GM19193 (cell line): ENCODE measurements around the gene CUTA.

Source experiments
- POLR2A ChIP-seq: IDR thresholded peaks from 4 replicates; pipeline ENCODE4 v1.6.1; 2011; ENCODE audit not compliant: insufficient read depth, insufficient read length; ENCODE audit errors: extremely low read depth

CUTA gene

DNA sequence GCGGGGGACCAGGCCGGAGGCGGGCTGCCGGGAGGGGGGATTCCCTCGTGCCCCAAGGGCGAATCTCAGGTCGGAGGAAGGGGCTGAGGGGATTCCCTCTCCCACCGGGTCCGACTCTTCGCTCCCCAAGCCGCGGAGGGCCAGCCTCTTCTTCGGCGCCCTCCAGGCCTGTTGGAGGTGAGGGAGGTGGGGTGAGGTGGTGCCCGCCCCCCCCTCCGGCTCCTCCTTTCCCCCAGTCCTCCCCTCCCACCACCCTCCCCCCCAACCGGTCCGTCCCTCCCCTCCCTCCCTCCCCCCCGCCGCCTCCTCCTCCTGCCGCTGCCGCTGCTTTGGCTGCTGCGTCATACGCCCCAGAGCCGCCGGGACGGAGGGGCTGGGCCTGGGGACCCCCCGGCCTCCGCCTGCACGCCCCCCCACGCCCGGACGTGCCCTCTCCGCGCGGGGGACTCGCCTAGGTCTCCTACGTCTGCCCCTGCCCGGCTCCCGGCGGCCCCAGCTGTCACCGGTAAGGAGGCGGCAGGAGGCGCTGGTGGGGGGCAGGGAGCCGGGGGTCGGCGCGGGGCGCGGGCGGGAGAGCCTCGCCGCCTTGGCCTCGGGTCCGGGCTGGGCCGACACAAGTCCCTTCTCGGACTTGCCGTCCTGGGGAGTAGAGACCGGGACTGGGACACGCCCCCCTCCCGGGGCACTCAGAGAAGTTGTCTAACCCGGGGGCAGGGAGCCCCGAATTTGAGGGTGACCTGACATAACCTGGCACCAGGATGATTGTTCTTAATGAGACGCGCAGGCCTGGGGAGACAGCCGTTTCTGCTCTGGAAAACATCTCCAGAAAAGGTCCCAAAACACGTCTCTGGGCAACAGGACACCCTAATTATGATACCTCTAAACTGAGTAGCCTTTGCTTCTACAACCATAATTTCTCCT, 6.9 kb downstream of the CUTA start, which contains the start of gene PHF1:
Gene PHF1, plus strand, starts transcription at position 304 of the 921 bp plus-strand sequence. CDS start 1,250 bp downstream, outside the sequence.
- peak; percentile 43 for TF ChIP-seq POLR2A

DNA sequence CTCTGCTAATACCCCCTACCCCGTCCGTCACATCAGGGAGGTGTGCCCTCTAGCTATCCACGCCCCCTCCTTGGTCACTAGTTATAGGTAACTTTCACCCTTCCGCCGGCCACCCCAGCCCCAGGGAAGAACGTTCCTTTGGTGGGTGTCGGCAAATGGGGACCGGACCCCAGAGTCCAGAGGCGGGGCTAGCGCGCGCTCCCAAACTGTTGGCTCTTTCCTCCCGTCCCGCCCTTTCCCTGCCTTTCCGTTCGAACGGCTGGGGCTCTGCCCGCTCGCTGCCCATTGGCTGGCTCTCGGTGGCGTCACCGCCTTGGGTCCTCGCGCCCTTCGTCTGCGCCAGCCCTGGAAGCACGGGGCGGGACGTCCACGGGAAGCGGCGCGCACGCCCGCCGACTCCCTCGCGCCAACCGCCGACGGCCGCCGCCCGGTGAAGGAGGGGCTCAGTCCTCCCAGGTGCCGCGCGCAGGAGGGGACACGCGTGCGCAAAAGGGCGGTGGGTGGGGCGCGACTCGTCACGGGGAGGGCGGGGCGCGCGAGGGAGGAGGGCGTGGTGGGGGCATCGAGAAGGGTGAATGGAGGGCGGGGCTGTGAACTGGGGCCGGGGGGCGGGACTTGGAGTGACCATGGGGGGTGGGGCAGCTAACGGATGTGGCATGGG, 7.7 kb downstream of the CUTA start:
- peak; percentile 63 for TF ChIP-seq POLR2A

DNA sequence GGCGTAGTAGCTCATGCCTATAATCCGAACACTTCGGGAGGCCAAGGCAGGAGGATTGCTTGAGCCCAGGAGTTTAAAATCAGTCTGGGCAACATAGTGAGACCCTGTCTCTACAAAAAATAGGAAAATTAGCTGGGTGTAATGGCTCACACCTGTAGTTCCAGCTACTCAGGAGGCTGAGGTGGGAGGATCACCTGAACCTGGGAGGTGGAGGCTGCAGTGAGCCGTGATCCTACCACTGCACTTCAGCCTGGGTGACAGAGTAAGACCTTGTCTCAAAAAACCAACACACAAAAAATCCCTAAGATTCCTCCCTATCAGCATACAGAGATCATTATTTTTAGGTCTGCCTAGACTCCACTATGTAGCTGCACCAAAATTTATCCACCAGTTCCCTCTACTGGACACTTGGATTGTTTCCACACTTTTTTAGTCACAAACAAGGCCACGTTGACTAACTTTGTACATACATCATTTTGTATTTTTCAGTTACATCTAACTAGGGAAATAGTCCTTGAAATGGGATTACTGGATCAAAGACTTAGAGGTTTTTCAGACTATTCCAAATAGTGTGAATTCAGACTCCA, 10.7 kb downstream of the CUTA start:
- TF ChIP-seq POLR2A = no peak

DNA sequence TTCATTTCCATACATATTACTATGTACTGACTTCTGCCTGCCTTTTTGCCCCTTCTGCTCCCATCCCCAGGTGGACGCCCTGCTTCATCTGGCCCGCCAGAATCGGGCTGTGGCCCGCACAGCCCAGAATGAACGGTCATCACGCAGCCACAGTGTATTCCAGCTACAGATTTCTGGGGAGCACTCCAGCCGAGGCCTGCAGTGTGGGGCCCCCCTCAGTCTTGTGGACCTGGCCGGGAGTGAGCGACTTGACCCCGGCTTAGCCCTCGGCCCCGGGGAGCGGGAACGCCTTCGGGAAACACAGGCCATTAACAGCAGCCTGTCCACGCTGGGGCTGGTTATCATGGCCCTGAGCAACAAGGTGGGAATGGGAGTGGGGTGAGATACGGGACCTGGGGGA, 11.8 kb downstream of the CUTA start:
- TF ChIP-seq POLR2A = no peak

DNA sequence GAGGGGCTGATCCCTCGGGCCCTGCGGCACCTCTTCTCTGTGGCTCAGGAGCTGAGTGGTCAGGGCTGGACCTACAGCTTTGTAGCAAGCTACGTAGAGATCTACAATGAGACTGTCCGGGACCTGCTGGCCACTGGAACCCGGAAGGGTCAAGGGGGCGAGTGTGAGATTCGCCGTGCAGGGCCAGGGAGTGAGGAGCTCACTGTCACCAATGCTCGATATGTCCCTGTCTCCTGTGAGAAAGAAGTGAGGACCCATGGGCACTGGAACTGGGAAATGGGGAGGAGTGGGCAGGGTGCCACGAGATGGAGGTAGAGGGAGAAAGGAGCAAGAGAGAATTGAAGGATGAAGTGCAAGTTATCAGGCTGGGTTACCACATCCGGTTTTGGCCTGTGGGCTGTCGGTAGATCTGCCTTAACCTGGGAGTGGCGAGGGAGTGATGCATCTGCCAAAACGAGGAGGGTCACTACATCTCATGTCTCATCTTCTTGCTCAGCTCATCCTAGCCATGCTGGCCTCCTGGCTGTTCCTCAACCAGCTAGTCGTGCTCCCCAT, 12.4 kb downstream of the CUTA start:
- TF ChIP-seq POLR2A = no peak

DNA sequence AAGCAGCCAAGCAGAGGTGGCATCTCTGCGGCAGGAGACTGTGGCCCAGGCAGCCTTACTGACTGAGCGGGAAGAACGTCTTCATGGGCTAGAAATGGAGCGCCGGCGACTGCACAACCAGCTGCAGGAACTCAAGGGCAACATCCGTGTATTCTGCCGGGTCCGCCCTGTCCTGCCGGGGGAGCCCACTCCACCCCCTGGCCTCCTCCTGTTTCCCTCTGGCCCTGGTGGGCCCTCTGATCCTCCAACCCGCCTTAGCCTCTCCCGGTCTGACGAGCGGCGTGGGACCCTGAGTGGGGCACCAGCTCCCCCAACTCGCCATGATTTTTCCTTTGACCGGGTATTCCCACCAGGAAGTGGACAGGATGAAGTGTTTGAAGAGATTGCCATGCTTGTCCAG, 13.0 kb downstream of the CUTA start:
- no peak for TF ChIP-seq POLR2A

DNA sequence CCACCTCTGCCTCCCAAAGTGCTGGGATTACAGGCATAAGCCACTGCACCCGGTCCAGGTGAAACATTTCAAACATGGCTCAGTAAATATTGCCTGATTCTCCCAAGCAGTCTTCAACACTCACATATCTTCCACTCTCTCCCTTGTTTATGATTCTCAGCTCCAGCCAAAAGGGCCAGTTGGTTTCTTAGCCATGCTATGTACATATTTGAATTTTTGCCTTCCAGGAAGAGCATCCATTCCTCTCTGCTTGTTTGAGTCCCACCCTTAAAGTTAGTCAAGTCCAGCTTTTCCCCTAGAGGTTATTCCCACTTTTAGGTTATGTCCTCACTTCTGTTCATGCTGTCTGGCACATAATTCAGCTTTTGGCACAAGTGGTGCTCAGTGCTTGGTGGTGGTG, 20.4 kb downstream of the CUTA start:
- TF ChIP-seq POLR2A = no peak

DNA sequence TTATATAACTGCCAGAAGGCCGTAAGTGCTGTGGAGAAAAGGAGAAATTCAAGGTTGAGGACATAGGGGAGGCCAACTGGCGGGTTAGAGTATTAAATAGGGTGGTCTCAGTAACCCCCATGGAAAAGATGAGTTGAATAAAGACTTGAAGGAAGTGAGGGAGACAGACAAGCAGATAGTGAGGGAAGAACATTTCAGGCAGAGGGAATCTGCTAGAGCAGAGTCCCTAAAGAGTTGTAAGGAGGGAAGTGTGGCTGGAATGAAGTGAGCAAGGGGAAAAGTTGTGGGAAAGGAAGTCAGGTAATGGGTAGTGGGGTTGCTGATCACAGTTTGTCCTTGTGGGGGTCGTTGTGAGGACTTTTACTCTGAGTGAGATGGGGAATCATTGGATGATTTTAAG, 24.9 kb downstream of the CUTA start:
- no peak for TF ChIP-seq POLR2A

DNA sequence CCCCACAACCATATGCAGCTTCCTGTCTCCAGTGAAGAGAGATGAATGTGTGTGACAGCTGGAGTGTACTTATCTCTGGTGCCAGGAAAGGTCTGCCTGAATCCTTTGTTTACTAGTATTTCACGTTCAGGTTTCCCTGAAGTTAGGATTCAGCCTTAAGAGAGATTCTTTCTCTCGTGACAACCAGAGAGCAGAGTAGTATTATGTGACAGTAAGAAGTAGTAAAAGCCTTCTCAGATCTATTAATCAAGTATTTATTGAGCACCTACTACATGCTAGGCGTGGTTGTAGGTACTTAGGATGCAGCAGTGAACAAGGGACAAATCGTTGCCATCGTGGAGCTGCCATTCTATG, 25.3 kb downstream of the CUTA start:
- no peak for TF ChIP-seq POLR2A

DNA sequence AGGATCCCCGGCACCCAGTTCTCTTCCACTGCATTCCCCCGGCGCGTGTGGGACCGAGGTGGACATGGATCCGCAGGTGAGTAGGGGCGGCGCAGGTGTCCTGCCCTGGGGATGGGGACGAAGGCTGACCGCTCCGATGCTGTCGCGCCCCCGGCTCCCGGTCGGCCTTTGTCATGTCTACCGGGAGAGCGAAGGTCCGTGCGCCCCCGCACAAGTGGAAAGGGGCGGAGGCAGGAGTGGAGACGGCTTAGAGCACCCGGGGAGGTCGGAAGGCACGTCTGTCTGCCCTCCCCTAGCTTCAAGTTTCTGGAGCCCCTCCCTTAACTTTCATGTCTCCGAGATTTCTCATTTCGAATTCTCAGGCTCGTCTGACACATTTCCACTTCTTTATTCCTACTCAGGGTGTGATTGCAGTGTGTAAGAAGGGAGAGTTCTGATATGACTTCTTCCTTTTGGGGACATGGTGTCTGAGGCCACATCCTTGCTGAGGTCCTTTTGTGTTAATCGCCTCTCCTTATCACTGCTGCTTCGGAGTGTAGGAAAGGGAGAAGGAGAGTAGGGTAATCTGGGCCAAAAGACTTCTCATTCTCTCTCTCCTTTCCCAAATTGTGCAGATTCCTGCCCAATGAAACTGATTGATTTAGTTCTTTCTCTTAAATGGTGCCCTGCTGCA, 25.8 kb downstream of the CUTA start:
- no peak for TF ChIP-seq POLR2A

DNA sequence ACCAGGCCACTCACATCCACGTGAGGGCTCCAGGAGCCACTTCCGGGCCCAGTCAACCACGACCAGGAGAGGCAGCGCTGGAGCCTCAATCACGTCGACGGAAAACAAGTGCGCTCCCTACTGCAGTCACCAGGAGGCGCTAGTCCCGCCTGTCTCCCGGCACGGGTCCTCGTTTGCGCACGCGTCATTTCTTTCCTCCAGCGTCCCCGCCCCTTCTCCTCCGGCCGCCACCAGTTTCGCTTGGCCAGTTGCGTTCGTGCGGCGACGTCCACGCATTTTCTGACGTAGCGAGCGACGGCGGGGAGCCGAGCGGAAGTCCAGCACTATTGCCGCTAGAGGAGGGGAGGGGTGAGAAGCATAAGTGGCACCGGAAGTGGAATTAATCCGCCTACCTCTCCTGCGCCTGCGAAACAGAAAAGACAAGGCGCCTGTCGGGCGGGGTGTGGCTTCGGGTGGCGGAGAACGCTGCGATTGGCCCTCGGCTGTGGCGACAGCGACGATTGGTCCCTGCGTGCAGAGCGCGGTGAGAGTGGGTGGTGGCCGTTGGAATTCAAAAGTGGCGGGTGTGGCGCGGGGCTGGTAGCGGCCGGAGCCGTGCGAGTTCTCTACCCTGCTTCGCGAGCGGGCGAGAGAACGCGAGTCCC, 26.5 kb downstream of the CUTA start, which contains the start of gene KIFC1:
Gene KIFC1, plus strand, starts transcription at position 546 of the 644 bp plus-strand sequence. CDS start 163 bp downstream, outside the sequence.
- peak; percentile 74 for TF ChIP-seq POLR2A

DNA sequence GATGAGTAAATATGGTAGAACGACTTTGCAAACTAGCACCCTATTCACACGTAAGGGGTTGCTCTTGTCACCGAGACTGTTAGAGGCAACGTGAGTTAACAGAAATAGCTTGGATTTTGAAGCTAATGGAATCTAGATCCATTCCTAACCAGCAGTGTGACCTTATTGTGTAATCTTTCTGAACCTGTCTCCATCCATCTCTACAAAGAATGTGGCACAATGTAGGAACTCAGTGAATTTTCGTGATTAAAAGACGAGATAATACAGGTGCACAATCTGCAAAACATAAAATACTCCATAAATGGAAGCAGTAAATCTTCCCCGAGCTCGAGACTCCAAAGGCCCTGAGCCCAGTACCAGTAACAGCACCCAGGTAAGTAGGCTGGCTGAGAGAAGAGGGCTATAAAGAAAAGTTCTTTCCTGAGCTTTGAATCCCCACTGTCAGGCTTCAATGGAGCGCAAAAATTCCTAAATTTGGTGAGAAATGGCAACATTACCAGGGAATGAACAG, 27.1 kb downstream of the CUTA start:
- no peak for TF ChIP-seq POLR2A

DNA sequence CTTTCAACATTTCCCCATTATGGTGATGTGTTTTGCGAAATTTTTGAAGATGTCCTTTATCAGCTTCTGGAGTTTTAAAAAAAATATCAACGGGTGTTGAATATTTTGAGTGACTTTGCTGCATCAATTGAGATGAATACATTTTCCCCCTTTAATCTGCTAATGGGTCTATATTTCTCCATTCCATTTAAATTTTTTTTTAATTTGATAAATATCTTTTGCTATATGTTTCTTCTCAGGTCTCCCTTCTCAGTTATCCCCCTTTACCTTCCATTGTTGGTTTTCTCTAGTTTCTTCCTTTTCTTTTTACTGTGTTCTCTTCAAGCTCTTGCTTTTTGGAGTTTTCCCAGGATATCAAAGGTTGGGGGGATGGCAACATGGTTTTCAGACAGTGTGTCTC, 27.7 kb downstream of the CUTA start:
- TF ChIP-seq POLR2A = no peak

DNA sequence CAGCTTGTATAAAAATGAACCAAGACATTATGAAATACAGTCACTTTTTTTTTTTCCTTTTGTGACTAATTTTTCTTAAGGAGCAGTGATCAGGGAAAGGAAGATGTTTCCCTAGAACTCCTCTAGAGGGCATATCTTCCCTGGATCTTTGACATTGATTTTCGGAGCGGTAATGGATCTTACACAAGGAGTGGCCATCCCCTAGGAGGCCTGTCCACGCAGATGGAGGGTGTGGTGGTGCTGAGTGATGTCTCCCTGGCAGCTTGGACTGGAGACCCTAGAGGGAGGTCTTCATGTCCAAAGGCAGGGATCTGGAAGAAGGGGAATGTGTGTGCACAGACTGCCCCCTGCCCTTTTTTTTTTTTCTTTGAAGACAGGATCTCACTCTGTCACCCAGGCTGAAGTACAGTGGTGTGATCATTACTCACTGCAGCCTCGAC, 33.3 kb downstream of the CUTA start:
- no peak for TF ChIP-seq POLR2A
